Measurements from ENCODE around the gene ANO5. TPM values are rescaled to one million over a fixed set of nuclear protein-coding genes. Genes with fewer than 3 reads are reported as not detected.
"Not testable (repeated sequence)": the region's sequence is repeated elsewhere in the genome, so short reads cannot be mapped to it uniquely, and the experiment has no call there.

The ANO5 gene
- total RNA-seq, 1 donor from 2014 or later: 1.6 TPM

DNA sequence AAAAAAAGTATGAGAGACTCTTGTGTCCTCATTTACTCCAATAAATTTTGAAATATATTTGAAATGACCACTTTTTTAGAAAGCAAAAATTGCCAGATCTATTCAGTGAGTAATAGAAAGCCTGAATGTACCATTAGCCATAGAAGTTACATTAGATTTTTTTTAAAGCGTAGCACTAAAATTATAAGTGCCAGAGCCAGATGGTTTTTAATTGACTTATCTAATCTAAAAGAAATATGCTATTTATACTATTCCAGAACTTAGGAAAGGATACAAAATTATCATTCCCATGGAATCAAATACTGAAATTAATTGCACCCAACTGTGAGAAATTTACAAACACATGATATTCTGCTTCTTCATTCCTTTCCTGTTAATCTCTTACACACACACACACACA is 80.9 kb downstream of the ANO5 start:
- no peak overlapping the region for H3K4me3 ChIP-seq (ENCODE audit: low read depth, low read length)
- DNase-seq (ENCODE audit: low read depth): no peak
- TF ChIP-seq, protein P1, sequence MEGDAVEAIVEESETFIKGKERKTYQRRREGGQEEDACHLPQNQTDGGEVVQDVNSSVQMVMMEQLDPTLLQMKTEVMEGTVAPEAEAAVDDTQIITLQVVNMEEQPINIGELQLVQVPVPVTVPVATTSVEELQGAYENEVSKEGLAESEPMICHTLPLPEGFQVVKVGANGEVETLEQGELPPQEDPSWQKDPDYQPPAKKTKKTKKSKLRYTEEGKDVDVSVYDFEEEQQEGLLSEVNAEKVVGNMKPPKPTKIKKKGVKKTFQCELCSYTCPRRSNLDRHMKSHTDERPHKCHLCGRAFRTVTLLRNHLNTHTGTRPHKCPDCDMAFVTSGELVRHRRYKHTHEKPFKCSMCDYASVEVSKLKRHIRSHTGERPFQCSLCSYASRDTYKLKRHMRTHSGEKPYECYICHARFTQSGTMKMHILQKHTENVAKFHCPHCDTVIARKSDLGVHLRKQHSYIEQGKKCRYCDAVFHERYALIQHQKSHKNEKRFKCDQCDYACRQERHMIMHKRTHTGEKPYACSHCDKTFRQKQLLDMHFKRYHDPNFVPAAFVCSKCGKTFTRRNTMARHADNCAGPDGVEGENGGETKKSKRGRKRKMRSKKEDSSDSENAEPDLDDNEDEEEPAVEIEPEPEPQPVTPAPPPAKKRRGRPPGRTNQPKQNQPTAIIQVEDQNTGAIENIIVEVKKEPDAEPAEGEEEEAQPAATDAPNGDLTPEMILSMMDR (conservative IDR thresholded peaks at IDR 0.05; ENCODE audit: low read depth, low read length): no peak

DNA sequence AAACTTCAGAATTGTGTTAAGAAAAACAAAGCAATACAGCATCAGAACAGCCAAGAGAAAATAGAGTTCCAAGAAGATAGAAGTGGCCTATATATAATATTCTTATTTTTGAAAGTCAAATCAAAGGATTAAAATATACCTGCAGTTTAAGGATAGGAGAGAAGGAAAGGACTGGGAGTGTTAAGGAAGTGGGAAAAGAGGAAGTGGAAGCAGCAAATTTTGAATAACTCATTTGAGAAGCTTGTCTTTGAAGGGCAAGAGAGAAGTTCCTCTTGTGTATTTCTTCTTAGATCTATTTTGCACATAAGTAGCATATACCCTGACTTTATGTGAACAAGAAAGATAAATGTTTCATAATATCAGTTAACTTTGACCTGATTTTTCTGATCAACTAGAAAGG is 82.7 kb downstream of the ANO5 start:
- no peak overlapping the region for H3K4me3 ChIP-seq (ENCODE audit: low read depth, low read length)
- TF ChIP-seq, protein P1 (conservative IDR thresholded peaks at IDR 0.05; ENCODE audit: low read depth, low read length): no peak
- DNase-seq (ENCODE audit: low read depth): no peak

DNA sequence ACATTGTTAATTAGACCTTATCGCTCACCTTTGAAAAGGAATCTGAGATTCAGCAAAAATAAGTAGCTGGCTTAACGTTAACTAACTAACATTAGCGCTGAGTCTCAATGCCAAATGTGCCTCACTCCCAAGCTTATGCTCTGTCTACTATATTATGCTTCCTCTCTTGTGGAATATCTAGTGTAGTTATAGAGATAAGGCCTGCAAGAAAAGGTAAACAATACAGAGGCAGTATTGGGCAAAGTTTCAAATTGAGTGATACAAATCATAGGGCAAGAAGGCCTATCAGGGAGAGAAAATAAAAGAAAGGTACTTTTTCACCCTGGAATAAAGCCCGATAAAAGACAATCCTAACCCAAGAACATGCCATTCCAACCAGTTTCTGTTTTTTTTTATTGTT is 83.7 kb downstream of the ANO5 start:
- TF ChIP-seq, protein P1 (conservative IDR thresholded peaks at IDR 0.05; ENCODE audit: low read depth, low read length): no peak
- H3K4me3 ChIP-seq (ENCODE audit: low read depth, low read length): no peak overlapping the region
- no peak for DNase-seq (ENCODE audit: low read depth)

DNA sequence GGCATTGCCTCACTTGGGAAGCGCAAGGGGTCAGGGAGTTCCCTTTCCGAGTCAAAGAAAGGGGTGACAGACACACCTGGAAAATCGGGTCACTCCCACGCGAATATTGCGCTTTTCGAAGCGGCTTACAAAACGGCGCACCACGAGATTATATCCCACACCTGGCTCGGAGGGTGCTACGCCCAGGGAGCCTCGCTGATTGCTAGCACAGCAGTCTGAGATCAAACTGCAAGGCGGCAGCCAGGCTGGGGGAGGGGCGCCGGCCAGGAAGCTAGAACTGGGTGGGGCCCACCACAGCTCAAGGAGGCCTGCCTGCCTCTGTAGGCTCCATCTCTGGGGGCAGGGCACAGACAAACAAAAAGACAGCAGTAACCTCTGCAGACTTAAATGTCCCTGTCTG is 92.1 kb downstream of the ANO5 start:
- not testable (repeated sequence) for H3K4me3 ChIP-seq (ENCODE audit: low read depth, low read length)

DNA sequence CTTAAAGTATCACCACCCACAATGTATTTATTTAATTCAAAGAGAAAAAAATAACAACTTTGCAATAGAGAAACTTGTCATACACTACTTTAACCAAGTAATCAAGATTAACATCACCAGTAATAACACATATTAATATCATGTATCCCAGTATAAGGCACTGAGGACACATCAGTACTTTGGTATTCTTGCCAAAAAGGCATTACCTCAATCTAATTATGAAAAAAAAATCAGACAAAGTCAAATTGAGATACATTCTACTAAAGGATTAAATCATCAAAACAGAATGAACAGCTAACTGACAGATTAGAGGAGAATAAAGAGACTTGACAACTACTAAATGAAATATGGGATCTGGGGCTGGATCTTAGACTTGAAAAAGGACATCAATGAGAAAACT is 109.5 kb downstream of the ANO5 start:
- H3K4me3 ChIP-seq (ENCODE audit: low read depth, low read length): no peak overlapping the region
- TF ChIP-seq, protein P1 (conservative IDR thresholded peaks at IDR 0.05; ENCODE audit: low read depth, low read length): no peak
- DNase-seq (ENCODE audit: low read depth): no peak

More for the DNA sequence above, 92.1 kb downstream of the ANO5 start:
- not testable (repeated sequence) for DNase-seq (ENCODE audit: low read depth)

DNA sequence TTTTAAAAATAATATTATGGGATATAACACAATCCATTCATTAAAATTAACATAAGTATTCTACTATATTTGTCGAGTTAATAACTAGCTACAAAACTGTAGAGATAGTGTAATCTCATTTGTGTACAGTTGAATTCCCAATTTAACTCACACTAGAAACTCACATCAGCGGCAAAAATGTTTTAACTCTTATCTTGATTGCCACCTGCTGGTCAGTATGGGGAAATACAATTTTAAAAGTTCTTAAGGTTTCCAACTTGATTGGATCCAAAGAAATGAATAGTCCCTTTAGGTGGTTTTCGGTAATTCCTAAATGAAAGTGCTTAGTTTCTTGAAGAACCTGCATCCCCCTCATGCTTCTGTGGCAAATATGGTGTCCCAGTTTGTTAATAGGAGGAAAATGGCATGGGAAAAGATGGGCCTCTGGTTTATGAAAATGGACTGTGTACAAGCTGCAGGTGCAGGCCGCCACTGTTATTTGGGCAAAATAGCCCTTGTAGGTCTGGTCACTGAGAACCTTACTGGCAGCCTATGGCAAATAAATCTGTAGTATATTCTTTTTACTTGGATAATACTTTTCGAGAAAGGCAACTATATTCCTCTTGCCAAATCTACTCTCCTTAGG is 111.6 kb downstream of the ANO5 start:
- DNase-seq (ENCODE audit: low read depth): peak; percentile 4
- H3K4me3 ChIP-seq (ENCODE audit: low read depth, low read length): no peak overlapping the region
- TF ChIP-seq, protein P1 (conservative IDR thresholded peaks at IDR 0.05; ENCODE audit: low read depth, low read length): peak; percentile 62

DNA sequence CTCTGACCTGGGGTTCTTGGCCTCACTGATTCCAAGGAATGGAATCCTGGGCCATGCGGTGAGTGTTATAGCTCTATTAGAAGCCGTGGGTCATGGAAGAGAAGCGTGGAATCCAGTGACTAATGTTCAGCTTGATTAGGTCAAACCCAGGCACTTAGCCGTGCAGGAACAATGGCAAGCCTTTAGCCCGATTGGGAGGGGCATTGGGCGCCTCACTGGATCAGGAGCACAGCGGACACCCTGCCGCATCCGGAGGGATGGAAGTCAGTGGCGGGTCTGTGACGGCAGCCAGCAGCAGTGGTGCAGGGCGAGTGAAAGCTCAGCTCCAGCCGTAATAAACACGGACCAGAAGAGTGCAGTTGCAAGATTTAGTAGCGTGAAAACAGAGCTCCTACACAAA is 124.8 kb downstream of the ANO5 start:
- no peak for DNase-seq (ENCODE audit: low read depth)
- TF ChIP-seq, protein P1 (conservative IDR thresholded peaks at IDR 0.05; ENCODE audit: low read depth, low read length): no peak
- no peak overlapping the region for H3K4me3 ChIP-seq (ENCODE audit: low read depth, low read length)
